ENCODE data around the gene OTOGL.

DNA sequence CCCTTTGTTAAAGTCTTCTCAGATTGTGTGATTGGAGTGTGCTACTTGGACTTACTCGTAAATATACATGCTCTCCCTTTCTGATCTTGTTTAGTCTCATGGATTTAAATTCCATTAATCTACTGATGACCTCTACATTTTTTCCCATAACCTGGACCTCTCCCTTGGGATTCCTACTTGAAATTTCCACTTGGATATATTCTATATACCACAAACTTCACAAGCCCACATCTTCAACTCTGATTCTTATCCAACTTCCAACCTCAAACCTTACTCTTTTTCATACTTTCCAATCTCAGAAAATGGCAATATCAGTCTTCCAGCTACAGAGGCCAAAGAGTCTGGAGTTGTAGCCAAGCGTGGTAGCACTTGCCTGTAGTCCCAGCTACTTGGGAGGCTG lies 49.1 kb upstream of the OTOGL start:
- TF ChIP-seq, protein P1, sequence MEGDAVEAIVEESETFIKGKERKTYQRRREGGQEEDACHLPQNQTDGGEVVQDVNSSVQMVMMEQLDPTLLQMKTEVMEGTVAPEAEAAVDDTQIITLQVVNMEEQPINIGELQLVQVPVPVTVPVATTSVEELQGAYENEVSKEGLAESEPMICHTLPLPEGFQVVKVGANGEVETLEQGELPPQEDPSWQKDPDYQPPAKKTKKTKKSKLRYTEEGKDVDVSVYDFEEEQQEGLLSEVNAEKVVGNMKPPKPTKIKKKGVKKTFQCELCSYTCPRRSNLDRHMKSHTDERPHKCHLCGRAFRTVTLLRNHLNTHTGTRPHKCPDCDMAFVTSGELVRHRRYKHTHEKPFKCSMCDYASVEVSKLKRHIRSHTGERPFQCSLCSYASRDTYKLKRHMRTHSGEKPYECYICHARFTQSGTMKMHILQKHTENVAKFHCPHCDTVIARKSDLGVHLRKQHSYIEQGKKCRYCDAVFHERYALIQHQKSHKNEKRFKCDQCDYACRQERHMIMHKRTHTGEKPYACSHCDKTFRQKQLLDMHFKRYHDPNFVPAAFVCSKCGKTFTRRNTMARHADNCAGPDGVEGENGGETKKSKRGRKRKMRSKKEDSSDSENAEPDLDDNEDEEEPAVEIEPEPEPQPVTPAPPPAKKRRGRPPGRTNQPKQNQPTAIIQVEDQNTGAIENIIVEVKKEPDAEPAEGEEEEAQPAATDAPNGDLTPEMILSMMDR (IDR thresholded peaks at IDR 0.05; ENCODE audit: low read length): no peak
- no peak for TF ChIP-seq EZH2 (IDR thresholded peaks at IDR 0.05; ENCODE audit: borderline replicate concordance, low read length)
